K562 (cell line): ENCODE results near the gene CFAP53. TPM values are rescaled to one million over a fixed set of nuclear protein-coding genes. Genes with fewer than 3 reads are reported as not detected.

Experiments
- ATAC-seq: fragments of 200-7000 bp; cut with Tn5 transposase; 3 replicates; pipeline ENCODE4 v1.9.1; 2020; ENCODE audit warnings: moderate library complexity
- BruUV-seq: library from RNA; stranded (reverse); fragments of 400-500 nt; replicated peaks from 2 replicates; lab custom pipeline; 2021; lab: Mats Ljungman, UMichigan
- CTCF ChIA-PET: fragments of 300-600 bp; formaldehyde crosslinking; extraction: SDS; loops from one replicate; lab custom pipeline; 2021; ENCODE audit warnings: low intra/inter-chr PET ratio; lab: Yijun Ruan, JAX
- POLR2A ChIA-PET: fragments of 300-600, 350-650 bp; sonication (Branson Sonifier 250); formaldehyde crosslinking; extraction: SDS; loops from one replicate; lab custom pipeline; 2021; ENCODE audit warnings: antibody characterized with exemption, inconsistent platforms; lab: Yijun Ruan, JAX
- DNase-seq, 4 experiments: peaks; one replicate each; pipeline versions ENCODE4 v3.0.0 to v3.0.0-alpha.2; 2011 to 2018; ENCODE audit warnings: low spot score in 3 of 4, mixed read lengths in 3 of 4; ENCODE audit errors: extremely low read depth in 1 of 4
- FAIRE-seq: peaks from 2 replicates; lab custom pipeline; 2011; peaks lifted over from hg19 to GRCh38; lab: Jason Lieb, UNC
- H2AFZ ChIP-seq: 2 replicates; pipeline ENCODE4 v1.6.0; 2011; ENCODE audit warnings: low read depth, low read length, control low read depth, inconsistent platforms
- H3K27ac ChIP-seq: fragments of 200-600 bp; 3 replicates; pipeline ENCODE4 v1.8.0; 2011; ENCODE audit warnings: low read depth, mild to moderate bottlenecking, control low read depth, inconsistent platforms, low read length, moderate library complexity, mixed read lengths; ENCODE audit errors: extremely low read depth
- H3K27me3 ChIP-seq, 2 experiments: fragments of 300-600 bp in 1 of 2; 2 replicates in 1 of 2; 3 replicates in 1 of 2; pipeline versions ENCODE4 v1.6.0 to v1.8.0; 2011; ENCODE audit warnings: inconsistent platforms in 2 of 2, low read length in 2 of 2, mild to moderate bottlenecking in 1 of 2, mixed read lengths in 1 of 2, moderate library complexity in 1 of 2; ENCODE audit not compliant: control insufficient read depth in 2 of 2, insufficient read depth in 2 of 2
- H3K36me3 ChIP-seq: fragments of 300-600 bp; 3 replicates; pipeline ENCODE4 v1.8.0; 2011; ENCODE audit warnings: mild to moderate bottlenecking, low read length, inconsistent platforms; ENCODE audit not compliant: control insufficient read depth, insufficient read depth
- H3K4me1 ChIP-seq, 2 experiments: fragments of 200-600 bp in 1 of 2; replicated peaks in 1 of 2; 2 replicates in 1 of 2; 3 replicates in 1 of 2; pipeline versions ENCODE4 v1.5.1 to v1.8.0; 2011; ENCODE audit warnings: inconsistent platforms in 2 of 2, low read length in 2 of 2, mild to moderate bottlenecking in 1 of 2, mixed read lengths in 1 of 2, moderate library complexity in 1 of 2; ENCODE audit not compliant: control insufficient read depth in 2 of 2, insufficient read depth in 2 of 2
- H3K4me2 ChIP-seq: 2 replicates; pipeline ENCODE4 v1.6.1; 2011; ENCODE audit warnings: low read length, control low read depth, inconsistent platforms, mixed read lengths; ENCODE audit not compliant: insufficient read depth
- H3K4me3 ChIP-seq: fragments of 200-600 bp; sonication (generic), shearing (Covaris generic); 2 replicates; pipeline ENCODE4 v1.5.1; 2016; ENCODE audit warnings: control low read depth, inconsistent platforms
- H3K79me2 ChIP-seq: fragments of 200-600 bp; 3 replicates; pipeline ENCODE4 v1.8.0; 2011; ENCODE audit warnings: low read length, inconsistent platforms; ENCODE audit not compliant: control insufficient read depth, insufficient read depth
- H3K9ac ChIP-seq, 2 experiments: 2 replicates each; pipeline versions ENCODE4 v1.6.0 to v1.6.1; 2011; ENCODE audit warnings: low read depth in 2 of 2, low read length in 2 of 2, control low read depth in 1 of 2, inconsistent platforms in 1 of 2, mild to moderate bottlenecking in 1 of 2, mixed read lengths in 1 of 2; ENCODE audit not compliant: insufficient read depth in 1 of 2
- H3K9me1 ChIP-seq: one replicate; pipeline ENCODE4 v1.6.0; 2011; ENCODE audit warnings: inconsistent platforms, mild to moderate bottlenecking, low read length, moderate library complexity; ENCODE audit not compliant: control insufficient read depth, insufficient read depth
- H3K9me3 ChIP-seq: replicated peaks from 2 replicates; pipeline ENCODE4 v1.5.1; 2011; ENCODE audit warnings: low read depth, low read length, inconsistent platforms; ENCODE audit not compliant: control insufficient read depth, insufficient read depth
- H4K20me1 ChIP-seq: replicated peaks from 2 replicates; pipeline ENCODE4 v1.6.1; 2011; ENCODE audit warnings: low read length, inconsistent platforms, mixed read lengths; ENCODE audit not compliant: control insufficient read depth, insufficient read depth
- CBFA2T3 ChIP-seq: fragments of 450-650 bp; IDR thresholded peaks from 2 replicates; pipeline ENCODE4 v1.6.1; 2017
- EZH2 ChIP-seq: IDR thresholded peaks from 2 replicates; pipeline ENCODE4 v1.6.1; 2012; ENCODE audit warnings: low read depth, mild to moderate bottlenecking, inconsistent platforms, low read length, borderline replicate concordance
- TAL1 ChIP-seq: fragments of 450-650 bp; IDR thresholded peaks from 2 replicates; pipeline ENCODE4 v1.6.1; 2016; ENCODE audit warnings: mild to moderate bottlenecking
- TCF3 ChIP-seq: sonication (generic); formaldehyde crosslinking; IDR thresholded peaks from 2 replicates; pipeline ENCODE4 v1.4.0; 2020; ENCODE audit warnings: mild to moderate bottlenecking, missing genetic modification reagents
- WGBS: fragments of 100-300 bp; shearing (Covaris generic); methylation state at CpG from one replicate; pipeline ENCODE4 v1.1.6; 2016; ENCODE audit warnings: low coverage, mixed read lengths; ENCODE audit not compliant: insufficient coverage; ENCODE audit errors: missing lambda C conversion rate; 5-methylcytosine and 5-hydroxymethylcytosine counted together
- in situ Hi-C: fragments of 300-500 bp; cut with MboI; formaldehyde crosslinking; loops from 4 replicates; pipeline ENCODE4 v1.15.0; 2018; ENCODE audit warnings: inconsistent platforms, mixed read lengths
- intact Hi-C: fragments of 100-400 bp; cut with micrococcal nuclease; formaldehyde crosslinking; loops from 2 replicates; pipeline ENCODE4 v1.14.2; 2022
- polyA plus RNA-seq, 8 experiments: library from polyadenylated mRNA; depleted of rRNA in 4 of 8; stranded (reverse) in 5 of 8; unstranded in 3 of 8; fragments of >200 nt; fragmentation: Nextera tagmentation in 2 of 8; fragmentation: Illumina TruSeq in 1 of 8; extraction: Ambion mirVana in 2 of 8; extraction: Trizol in 1 of 8; gene quantifications; 2 replicates each; pipeline versions ENCODE4 v1.2.1 to v1.2.3, GENCODE V29; 2011 to 2014; ENCODE audit warnings: inconsistent platforms in 1 of 8, missing spikeins in 1 of 8
- total RNA-seq, 7 experiments: library from RNA; depleted of rRNA in 6 of 7; stranded (reverse); fragments of >200 nt in 6 of 7; fragmentation: Illumina TruSeq in 2 of 7; extraction: Trizol in 2 of 7; gene quantifications; 2 replicates each; pipeline versions ENCODE4 v1.2.1 to v1.2.3, GENCODE V29; 2011 to 2021; ENCODE audit warnings: low replicate concordance in 1 of 7
- TF ChIP-seq, protein P1 (sequence below), 3 experiments: IDR thresholded peaks in 2 of 3; conservative IDR thresholded peaks in 1 of 3; 2 replicates each; pipeline ENCODE4 v1.5.1; 2011 to 2012; ENCODE audit warnings: low read length in 3 of 3, mild to moderate bottlenecking in 3 of 3, control low read depth in 2 of 3, improper control_type of control experiment in 1 of 3, inconsistent platforms in 1 of 3, low read depth in 1 of 3, mixed read lengths in 1 of 3, moderate library complexity in 1 of 3; ENCODE audit not compliant: insufficient read depth in 2 of 3

The CFAP53 gene
- total and polyA plus RNA-seq, 9 of the 15 experiments (the other 6 are each of a cell fraction or from before 2014, with no cell fraction given), result 0.21 to 1.9 (median 1.2) TPM

DNA sequence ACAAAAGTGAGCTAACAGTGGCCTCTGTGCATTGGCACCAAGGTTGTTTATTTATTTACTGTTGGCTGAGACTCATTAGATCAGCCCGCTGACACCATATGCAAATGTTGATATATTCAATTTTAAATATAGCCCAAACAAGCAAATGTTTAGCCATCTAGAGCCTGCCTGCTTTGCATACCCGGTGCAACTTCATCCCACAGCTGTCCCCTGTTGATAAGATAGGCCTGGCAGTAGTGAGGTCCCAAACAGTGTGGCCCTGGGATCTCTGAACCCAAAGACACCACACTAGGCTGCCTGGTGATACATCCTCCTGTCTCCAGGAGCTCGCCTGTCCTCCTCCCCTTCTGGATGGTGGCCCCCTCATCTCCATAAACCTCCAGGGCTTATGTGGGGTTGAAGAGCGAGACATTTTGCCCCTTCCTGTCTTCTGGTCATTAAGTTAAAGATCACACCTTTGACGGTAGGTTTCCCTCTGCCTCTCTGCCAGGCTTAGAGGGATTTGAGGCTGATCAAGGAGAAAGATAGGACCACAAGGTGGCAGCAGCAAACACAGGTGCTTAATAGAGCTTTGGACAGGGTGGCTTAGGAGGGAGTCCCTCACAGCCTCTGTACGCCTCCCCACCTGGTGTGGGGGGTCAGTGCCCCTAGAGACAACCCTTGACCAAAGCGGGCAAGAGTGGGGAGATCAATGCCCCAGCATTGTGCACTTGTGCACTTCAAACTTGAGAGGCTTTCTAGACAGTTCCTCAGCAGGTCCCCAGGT lies 47.7 kb downstream of the CFAP53 start:
- POLR2A ChIA-PET, result no interaction called here
- 13% methylated on average over 7 of the region's 7 CpGs for WGBS
- no peaks in the 10 kb centered on the region for H4K20me1 ChIP-seq

More for the DNA sequence above, 47.7 kb downstream of the CFAP53 start:
- DNase-seq (peak in 2 of 4 experiments; percentile 14 to 17), ATAC-seq (peak; percentile 57; the same call in 2 of the 3 replicates), FAIRE-seq (no peak)
- H3K9me1 ChIP-seq, result no peaks in the 10 kb centered on the region
- in situ Hi-C loops, result no loop called here
- H3K4me3 ChIP-seq, result no peak overlapping the region
- CTCF ChIA-PET, result no interaction called here
- H3K36me3 ChIP-seq, result no peaks in the 10 kb centered on the region
- H3K9me3 ChIP-seq, result no peaks in the 10 kb centered on the region
- TF ChIP-seq, protein P1, sequence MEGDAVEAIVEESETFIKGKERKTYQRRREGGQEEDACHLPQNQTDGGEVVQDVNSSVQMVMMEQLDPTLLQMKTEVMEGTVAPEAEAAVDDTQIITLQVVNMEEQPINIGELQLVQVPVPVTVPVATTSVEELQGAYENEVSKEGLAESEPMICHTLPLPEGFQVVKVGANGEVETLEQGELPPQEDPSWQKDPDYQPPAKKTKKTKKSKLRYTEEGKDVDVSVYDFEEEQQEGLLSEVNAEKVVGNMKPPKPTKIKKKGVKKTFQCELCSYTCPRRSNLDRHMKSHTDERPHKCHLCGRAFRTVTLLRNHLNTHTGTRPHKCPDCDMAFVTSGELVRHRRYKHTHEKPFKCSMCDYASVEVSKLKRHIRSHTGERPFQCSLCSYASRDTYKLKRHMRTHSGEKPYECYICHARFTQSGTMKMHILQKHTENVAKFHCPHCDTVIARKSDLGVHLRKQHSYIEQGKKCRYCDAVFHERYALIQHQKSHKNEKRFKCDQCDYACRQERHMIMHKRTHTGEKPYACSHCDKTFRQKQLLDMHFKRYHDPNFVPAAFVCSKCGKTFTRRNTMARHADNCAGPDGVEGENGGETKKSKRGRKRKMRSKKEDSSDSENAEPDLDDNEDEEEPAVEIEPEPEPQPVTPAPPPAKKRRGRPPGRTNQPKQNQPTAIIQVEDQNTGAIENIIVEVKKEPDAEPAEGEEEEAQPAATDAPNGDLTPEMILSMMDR (IDR thresholded peaks at IDR 0.05 in 2 of 3, conservative IDR thresholded peaks at IDR 0.05 in 1 of 3; ENCODE audit: insufficient read depth in 2 of 3, low read depth in 1 of 3, low read length in 3 of 3), result peak in 2 of 3 experiments; percentile 20 to 33; a peak in 1 of 6 replicates
- TF ChIP-seq TAL1 (peak; percentile 19; the same call in 1 of the 2 replicates), EZH2 (no peak), CBFA2T3 (0 out of 2 replicates have a peak, but pooled peaks have one; percentile 6), TCF3 (CRISPR knock-in tag) (peak; percentile 46)
- no peaks in the 10 kb centered on the region; a peak in 1 of 5 replicates for H3K27me3 ChIP-seq
- no peak overlapping the region for H3K27ac ChIP-seq
- H3K4me2 ChIP-seq, result no peak overlapping the region; the same call in 1 of the 2 replicates
- no TSS peak for BruUV-seq
- H3K79me2 ChIP-seq, result no peaks in the 10 kb centered on the region
- no peak overlapping the region for H3K9ac ChIP-seq
- H2AFZ ChIP-seq, result no peak overlapping the region
- 0 out of 5 replicates have a peak, but pooled peaks cover 0 to 2% of the 10 kb centered on the region in 2 experiments for H3K4me1 ChIP-seq
- intact Hi-C loops, result loop anchor here (10.0 kb wide), 1 partner anchor 226 kb away; no protein-coding TSS in a partner anchor
